T-helper 9 cell (primary cell): ENCODE data around the gene SYNDIG1L.

Experiments
- DNase-seq: peaks from one replicate; pipeline ENCODE4 v3.0.0-alpha.2; 2020

SYNDIG1L gene

DNA sequence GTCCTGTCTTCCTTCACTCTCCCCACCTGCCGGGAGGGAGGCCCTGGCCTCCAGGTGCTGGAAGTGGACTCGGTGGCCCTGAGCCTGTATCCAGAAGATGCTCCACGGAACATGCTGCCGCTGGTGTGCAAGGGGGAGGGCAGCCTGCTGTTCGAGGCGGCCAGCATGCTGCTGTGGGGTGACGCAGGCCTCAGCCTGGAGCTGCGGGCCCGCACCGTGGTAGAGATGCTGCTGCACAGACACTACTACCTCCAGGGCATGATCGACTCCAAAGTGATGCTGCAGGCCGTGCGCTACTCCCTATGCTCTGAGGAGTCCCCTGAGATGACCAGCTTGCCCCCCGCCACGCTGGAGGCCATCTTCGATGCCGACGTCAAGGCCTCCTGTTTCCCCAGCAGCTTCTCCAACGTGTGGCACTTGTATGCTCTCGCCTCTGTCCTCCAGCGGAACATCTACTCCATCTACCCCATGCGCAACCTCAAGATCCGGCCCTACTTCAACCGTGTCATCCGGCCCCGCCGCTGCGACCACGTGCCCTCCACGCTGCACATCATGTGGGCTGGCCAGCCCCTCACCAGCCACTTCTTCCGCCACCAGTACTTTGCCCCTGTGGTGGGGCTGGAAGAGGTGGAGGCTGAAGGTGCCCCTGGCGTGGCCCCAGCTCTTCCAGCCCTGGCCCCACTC lies 69.0 kb downstream of the SYNDIG1L start:
- no peak for DNase-seq
